GM10248 (cell line): ENCODE measurements around the gene AARS2.
A peak's percentile ranks its signal among the peaks of the same experiment; 100 is the strongest.

Source experiments
- CTCF ChIA-PET: fragments of 300-600 bp; sonication (Branson Sonifier 250); formaldehyde crosslinking; extraction: SDS; loops from one replicate; lab custom pipeline; 2021; ENCODE audit warnings: antibody characterized with exemption; lab: Yijun Ruan, JAX
- POLR2A ChIA-PET: fragments of 350-650 bp; sonication (Branson Sonifier 250); formaldehyde crosslinking; extraction: SDS; loops from one replicate; lab custom pipeline; 2020; ENCODE audit warnings: antibody characterized with exemption; lab: Yijun Ruan, JAX
- DNase-seq: peaks from one replicate; pipeline ENCODE4 v3.0.0; 2012; ENCODE audit errors: extremely low spot score
- TF ChIP-seq, protein P1 (sequence below): IDR thresholded peaks from 2 replicates; pipeline ENCODE4 v1.5.1; 2012; ENCODE audit warnings: mild to moderate bottlenecking, low read depth; ENCODE audit errors: extremely low read depth, missing control alignments, control extremely low read depth

AARS2 gene

GRCh38 chr6:44300292-44300823, 12.8 kb downstream of the AARS2 start:
- TF ChIP-seq, protein P1, sequence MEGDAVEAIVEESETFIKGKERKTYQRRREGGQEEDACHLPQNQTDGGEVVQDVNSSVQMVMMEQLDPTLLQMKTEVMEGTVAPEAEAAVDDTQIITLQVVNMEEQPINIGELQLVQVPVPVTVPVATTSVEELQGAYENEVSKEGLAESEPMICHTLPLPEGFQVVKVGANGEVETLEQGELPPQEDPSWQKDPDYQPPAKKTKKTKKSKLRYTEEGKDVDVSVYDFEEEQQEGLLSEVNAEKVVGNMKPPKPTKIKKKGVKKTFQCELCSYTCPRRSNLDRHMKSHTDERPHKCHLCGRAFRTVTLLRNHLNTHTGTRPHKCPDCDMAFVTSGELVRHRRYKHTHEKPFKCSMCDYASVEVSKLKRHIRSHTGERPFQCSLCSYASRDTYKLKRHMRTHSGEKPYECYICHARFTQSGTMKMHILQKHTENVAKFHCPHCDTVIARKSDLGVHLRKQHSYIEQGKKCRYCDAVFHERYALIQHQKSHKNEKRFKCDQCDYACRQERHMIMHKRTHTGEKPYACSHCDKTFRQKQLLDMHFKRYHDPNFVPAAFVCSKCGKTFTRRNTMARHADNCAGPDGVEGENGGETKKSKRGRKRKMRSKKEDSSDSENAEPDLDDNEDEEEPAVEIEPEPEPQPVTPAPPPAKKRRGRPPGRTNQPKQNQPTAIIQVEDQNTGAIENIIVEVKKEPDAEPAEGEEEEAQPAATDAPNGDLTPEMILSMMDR: no peak
- no peak for DNase-seq
- POLR2A ChIA-PET: no interaction called here
- CTCF ChIA-PET: interaction anchor here (1.5 to 13.1 kb wide), 5 partner anchors 9 to 33 kb away, joined by 3 to 182 read pairs (median 11); partner anchors contain the start of genes AARS2, NFKBIE and TMEM151B

DNA sequence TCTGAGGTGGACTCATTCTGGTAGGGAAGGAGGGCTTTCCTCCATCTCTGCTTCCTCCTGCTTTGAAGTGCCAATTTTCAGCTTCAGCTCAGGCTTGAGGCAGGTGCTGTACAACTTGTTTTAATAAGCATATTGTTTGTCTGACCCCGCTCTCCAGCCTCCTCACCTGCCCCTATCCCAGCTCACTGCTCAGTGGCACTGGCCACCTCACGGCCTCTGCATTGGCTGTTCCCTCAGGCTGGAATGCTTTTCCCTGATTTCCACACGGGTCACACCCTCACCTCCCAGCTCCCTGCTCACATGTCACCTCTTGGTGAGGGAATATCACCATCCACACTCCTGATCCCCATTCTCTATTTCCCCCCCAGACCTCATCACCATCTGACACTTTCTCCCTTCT, 14.3 kb downstream of the AARS2 start:
- DNase-seq: no peak
- CTCF ChIA-PET: interaction anchor here (1.5 to 5.1 kb wide), 4 partner anchors 10 to 31 kb away, joined by 5 to 34 read pairs (median 8); partner anchors contain the start of genes AARS2 and TMEM151B
- POLR2A ChIA-PET: interaction anchor here (0.9 kb wide), 1 partner anchor 14 kb away, joined by 3 read pairs; the partner anchor contains the start of gene AARS2
- TF ChIP-seq, protein P1: no peak

GRCh38 chr6:44298055-44298803, 14.9 kb downstream of the AARS2 start:
- TF ChIP-seq, protein P1: no peak
- POLR2A ChIA-PET: no interaction called here
- CTCF ChIA-PET: interaction anchor here (1.3 to 5.1 kb wide), 5 partner anchors 10 to 30 kb away, joined by 3 to 34 read pairs (median 5); partner anchors contain the start of genes AARS2 and TMEM151B
- no peak for DNase-seq

GRCh38 chr6:44297063-44298038, 15.8 kb downstream of the AARS2 start:
- ChIA-PET POLR2A (interaction anchor here (0.6 kb wide), 1 partner anchor 1572 kb away, joined by 3 read pairs; no protein-coding TSS in a partner anchor), CTCF (interaction anchor here (1.3 to 5.1 kb wide), 9 partner anchors 8 to 41 kb away, joined by 3 to 34 read pairs (median 8); partner anchors contain the start of genes AARS2 and TMEM151B)
- DNase-seq: peak; percentile 41
- TF ChIP-seq, protein P1: no peak

DNA sequence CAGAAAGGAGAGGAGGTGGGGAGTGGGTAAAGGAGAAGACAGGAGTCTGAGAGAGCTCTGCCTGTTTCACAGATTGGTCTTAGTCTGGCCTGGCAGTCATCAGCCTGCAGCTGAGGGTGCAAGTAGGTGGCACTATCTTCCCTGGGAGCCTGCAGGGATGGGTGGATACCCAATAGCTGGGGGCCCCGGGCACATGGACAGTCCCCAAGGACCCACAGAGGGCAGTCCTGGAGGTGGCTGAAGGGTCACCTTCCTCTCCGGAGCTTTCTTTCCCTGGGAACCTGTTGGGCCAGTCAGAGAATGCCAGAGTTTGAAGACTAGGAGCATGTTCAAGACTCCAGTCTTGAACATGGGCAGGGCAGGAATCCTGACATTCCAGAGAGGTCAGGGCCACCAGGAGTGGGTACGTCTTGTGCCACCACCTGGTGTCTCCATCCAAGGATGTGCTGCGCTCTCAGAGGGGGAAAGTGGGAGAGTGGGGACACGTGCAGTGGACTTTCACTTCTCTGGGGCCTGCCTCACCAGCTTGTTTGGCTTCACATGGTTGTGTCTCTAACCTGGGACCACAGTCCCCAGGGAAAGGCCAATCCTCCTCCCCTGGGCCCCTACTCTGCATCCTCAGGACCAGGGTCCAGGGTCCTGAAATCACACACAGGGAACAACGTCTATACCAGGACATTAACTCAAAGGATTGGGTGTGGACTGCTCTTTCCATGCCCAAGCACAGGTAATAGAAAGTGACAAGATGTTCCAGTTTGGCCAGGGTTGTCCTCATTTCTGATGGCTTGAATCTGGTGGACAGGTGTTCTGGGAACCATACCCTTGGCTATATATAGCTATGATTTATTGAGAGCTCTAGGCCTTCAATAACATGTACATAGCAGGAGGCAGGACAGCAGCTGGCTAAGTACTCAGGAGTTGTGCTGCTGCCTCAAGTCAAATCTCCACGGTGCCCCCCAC, 18.0 kb downstream of the AARS2 start:
- POLR2A ChIA-PET: interaction anchor here (0.8 to 1.3 kb wide), 2 partner anchors 10 to 48 kb away, joined by 3 read pairs; partner anchors contain the start of gene HSP90AB1
- TF ChIP-seq, protein P1: no peak
- CTCF ChIA-PET: interaction anchor here (1.0 to 5.1 kb wide), 13 partner anchors 9 to 134 kb away, joined by 3 to 34 read pairs (median 5); partner anchors contain the start of genes AARS2 and SLC35B2
- no peak for DNase-seq
